ENCODE measurements around the gene UPF3A.
"Not testable (repeated sequence)": the region's sequence is repeated elsewhere in the genome, so short reads cannot be mapped to it uniquely, and the experiment has no call there.

The UPF3A gene

GRCh38 chr13:114336457-114336856, 55.1 kb downstream of the UPF3A start:
- 50% methylated on average over 1 of the region's 1 CpG for WGBS
- H2AK5ac ChIP-seq (ENCODE audit: low read length, severe bottlenecking); H3K9ac ChIP-seq (ENCODE audit: low read length); H2AFZ ChIP-seq (ENCODE audit: low read depth, low read length); H4K8ac ChIP-seq (ENCODE audit: low read length); H3K23ac ChIP-seq (ENCODE audit: low read length in 2 of 2); H3K79me1 ChIP-seq (replicated peaks; ENCODE audit: low read length, poor library complexity, severe bottlenecking); H3K27me3 ChIP-seq (ENCODE audit: control insufficient read depth in 1 of 2, insufficient read depth in 1 of 2, low read length in 2 of 2); H3K4ac ChIP-seq (ENCODE audit: low read depth in 1 of 2, low read length in 2 of 2); H3K14ac ChIP-seq (ENCODE audit: low read length in 2 of 2); H3K36me3 ChIP-seq (ENCODE audit: control insufficient read depth in 1 of 2, insufficient read depth in 2 of 2, low read depth in 1 of 2, low read length in 2 of 2); H3K9me3 ChIP-seq (ENCODE audit: control insufficient read depth, low read length); H2BK120ac ChIP-seq (ENCODE audit: low read depth, low read length); H2BK5ac ChIP-seq (ENCODE audit: low read depth, low read length, poor library complexity, severe bottlenecking); DNase-seq; H2BK12ac ChIP-seq (ENCODE audit: low read length in 2 of 2); H3K27ac ChIP-seq (ENCODE audit: low read length, poor library complexity, severe bottlenecking); H3K18ac ChIP-seq (ENCODE audit: low read depth in 1 of 2, low read length in 2 of 2); H3K4me1 ChIP-seq (ENCODE audit: control insufficient read depth, insufficient read depth, low read depth, low read length); H3K4me2 ChIP-seq (ENCODE audit: low read length, poor library complexity, severe bottlenecking); H4K91ac ChIP-seq (ENCODE audit: low read length); H3K4me3 ChIP-seq (ENCODE audit: insufficient read depth in 1 of 2, low read depth in 1 of 2, low read length in 2 of 2); H2BK15ac ChIP-seq (ENCODE audit: low read depth, poor library complexity, severe bottlenecking): not testable (repeated sequence)

GRCh38 chr13:114338959-114339358, 57.6 kb downstream of the UPF3A start:
- Histone ChIP-seq H3K4ac (ENCODE audit: low read depth in 1 of 2, low read length in 2 of 2) (no peak overlapping the region), H4K8ac (ENCODE audit: low read length) (no peak overlapping the region), H4K91ac (ENCODE audit: low read length) (no peak overlapping the region), H3K27me3 (ENCODE audit: control insufficient read depth in 1 of 2, insufficient read depth in 1 of 2, low read length in 2 of 2) (no peaks in the 10 kb centered on the region), H2BK12ac (ENCODE audit: low read length in 2 of 2) (no peak overlapping the region), H2AK5ac (ENCODE audit: low read length, severe bottlenecking) (peak overlapping the region; percentile 16), H2BK5ac (ENCODE audit: low read depth, low read length, poor library complexity, severe bottlenecking) (no peak overlapping the region), H3K27ac (ENCODE audit: low read length, poor library complexity, severe bottlenecking) (no peak overlapping the region), H3K4me3 (ENCODE audit: insufficient read depth in 1 of 2, low read depth in 1 of 2, low read length in 2 of 2) (no peak overlapping the region), H3K23ac (ENCODE audit: low read length in 2 of 2) (no peak overlapping the region), H2BK120ac (ENCODE audit: low read depth, low read length) (no peak overlapping the region), H2BK15ac (ENCODE audit: low read depth, poor library complexity, severe bottlenecking) (no peak overlapping the region), H3K9ac (ENCODE audit: low read length) (no peak overlapping the region), H3K4me1 (ENCODE audit: control insufficient read depth, insufficient read depth, low read depth, low read length) (peaks cover 4% of the 10 kb centered on the region), H3K14ac (ENCODE audit: low read length in 2 of 2) (no peak overlapping the region), H3K79me1 (replicated peaks; ENCODE audit: low read length, poor library complexity, severe bottlenecking) (no peaks in the 10 kb centered on the region), H3K36me3 (ENCODE audit: control insufficient read depth in 1 of 2, insufficient read depth in 2 of 2, low read depth in 1 of 2, low read length in 2 of 2) (no peaks in the 10 kb centered on the region), H3K4me2 (ENCODE audit: low read length, poor library complexity, severe bottlenecking) (no peak overlapping the region), H3K18ac (ENCODE audit: low read depth in 1 of 2, low read length in 2 of 2) (no peak overlapping the region), H2AFZ (ENCODE audit: low read depth, low read length) (no peak overlapping the region), H3K9me3 (ENCODE audit: control insufficient read depth, low read length) (no peaks in the 10 kb centered on the region)
- DNase-seq, result no peak
- 95% methylated on average over 5 of the region's 5 CpGs for WGBS

GRCh38 chr13:114339857-114340534, 58.6 kb downstream of the UPF3A start:
- Histone ChIP-seq H2BK15ac (ENCODE audit: low read depth, poor library complexity, severe bottlenecking) (no peak overlapping the region), H4K8ac (ENCODE audit: low read length) (no peak overlapping the region), H3K9me3 (ENCODE audit: control insufficient read depth, low read length) (no peaks in the 10 kb centered on the region), H2BK12ac (ENCODE audit: low read length in 2 of 2) (no peak overlapping the region), H3K4ac (ENCODE audit: low read depth in 1 of 2, low read length in 2 of 2) (no peak overlapping the region), H3K4me1 (ENCODE audit: control insufficient read depth, insufficient read depth, low read depth, low read length) (peaks cover 4% of the 10 kb centered on the region), H2BK120ac (ENCODE audit: low read depth, low read length) (no peak overlapping the region), H3K27ac (ENCODE audit: low read length, poor library complexity, severe bottlenecking) (no peak overlapping the region), H2BK5ac (ENCODE audit: low read depth, low read length, poor library complexity, severe bottlenecking) (no peak overlapping the region), H3K9ac (ENCODE audit: low read length) (no peak overlapping the region), H2AFZ (ENCODE audit: low read depth, low read length) (no peak overlapping the region), H2AK5ac (ENCODE audit: low read length, severe bottlenecking) (no peak overlapping the region), H3K18ac (ENCODE audit: low read depth in 1 of 2, low read length in 2 of 2) (no peak overlapping the region), H4K91ac (ENCODE audit: low read length) (no peak overlapping the region), H3K36me3 (ENCODE audit: control insufficient read depth in 1 of 2, insufficient read depth in 2 of 2, low read depth in 1 of 2, low read length in 2 of 2) (no peaks in the 10 kb centered on the region), H3K79me1 (replicated peaks; ENCODE audit: low read length, poor library complexity, severe bottlenecking) (no peaks in the 10 kb centered on the region), H3K4me2 (ENCODE audit: low read length, poor library complexity, severe bottlenecking) (no peak overlapping the region), H3K23ac (ENCODE audit: low read length in 2 of 2) (no peak overlapping the region), H3K4me3 (ENCODE audit: insufficient read depth in 1 of 2, low read depth in 1 of 2, low read length in 2 of 2) (no peak overlapping the region), H3K27me3 (ENCODE audit: control insufficient read depth in 1 of 2, insufficient read depth in 1 of 2, low read length in 2 of 2) (no peaks in the 10 kb centered on the region), H3K14ac (ENCODE audit: low read length in 2 of 2) (no peak overlapping the region)
- 70% methylated on average over 7 of the region's 10 CpGs for WGBS
- DNase-seq, result peak; percentile 47

GRCh38 chr13:114341003-114341777, 59.8 kb downstream of the UPF3A start:
- Histone ChIP-seq H3K14ac (ENCODE audit: low read length in 2 of 2) (no peak overlapping the region), H2BK120ac (ENCODE audit: low read depth, low read length) (no peak overlapping the region), H3K4ac (ENCODE audit: low read depth in 1 of 2, low read length in 2 of 2) (no peak overlapping the region), H4K8ac (ENCODE audit: low read length) (no peak overlapping the region), H2BK15ac (ENCODE audit: low read depth, poor library complexity, severe bottlenecking) (no peak overlapping the region), H3K79me1 (replicated peaks; ENCODE audit: low read length, poor library complexity, severe bottlenecking) (no peaks in the 10 kb centered on the region), H3K27me3 (ENCODE audit: control insufficient read depth in 1 of 2, insufficient read depth in 1 of 2, low read length in 2 of 2) (no peaks in the 10 kb centered on the region), H2AFZ (ENCODE audit: low read depth, low read length) (no peak overlapping the region), H2BK12ac (ENCODE audit: low read length in 2 of 2) (no peak overlapping the region), H3K18ac (ENCODE audit: low read depth in 1 of 2, low read length in 2 of 2) (no peak overlapping the region), H3K4me1 (ENCODE audit: control insufficient read depth, insufficient read depth, low read depth, low read length) (peaks cover 4% of the 10 kb centered on the region), H2BK5ac (ENCODE audit: low read depth, low read length, poor library complexity, severe bottlenecking) (no peak overlapping the region), H3K4me2 (ENCODE audit: low read length, poor library complexity, severe bottlenecking) (no peak overlapping the region), H3K36me3 (ENCODE audit: control insufficient read depth in 1 of 2, insufficient read depth in 2 of 2, low read depth in 1 of 2, low read length in 2 of 2) (no peaks in the 10 kb centered on the region), H3K23ac (ENCODE audit: low read length in 2 of 2) (no peak overlapping the region), H4K91ac (ENCODE audit: low read length) (no peak overlapping the region), H3K27ac (ENCODE audit: low read length, poor library complexity, severe bottlenecking) (no peak overlapping the region), H3K9me3 (ENCODE audit: control insufficient read depth, low read length) (no peaks in the 10 kb centered on the region), H2AK5ac (ENCODE audit: low read length, severe bottlenecking) (no peak overlapping the region), H3K9ac (ENCODE audit: low read length) (no peak overlapping the region), H3K4me3 (ENCODE audit: insufficient read depth in 1 of 2, low read depth in 1 of 2, low read length in 2 of 2) (no peak overlapping the region)
- 81% methylated on average over 13 of the region's 14 CpGs for WGBS
- no peak for DNase-seq

Data from mesenchymal stem cell (in vitro differentiated cells and primary cell).